GM12874 (cell line): Measurements from ENCODE around the gene SYNGR3.

Experiments used
- TF ChIP-seq, protein P1 (sequence below): IDR thresholded peaks from 2 replicates; pipeline ENCODE4 v1.5.1; 2011; ENCODE audit warnings: low read depth, mild to moderate bottlenecking, control low read depth, low read length, moderate library complexity; ENCODE audit not compliant: insufficient read depth

The SYNGR3 gene

DNA sequence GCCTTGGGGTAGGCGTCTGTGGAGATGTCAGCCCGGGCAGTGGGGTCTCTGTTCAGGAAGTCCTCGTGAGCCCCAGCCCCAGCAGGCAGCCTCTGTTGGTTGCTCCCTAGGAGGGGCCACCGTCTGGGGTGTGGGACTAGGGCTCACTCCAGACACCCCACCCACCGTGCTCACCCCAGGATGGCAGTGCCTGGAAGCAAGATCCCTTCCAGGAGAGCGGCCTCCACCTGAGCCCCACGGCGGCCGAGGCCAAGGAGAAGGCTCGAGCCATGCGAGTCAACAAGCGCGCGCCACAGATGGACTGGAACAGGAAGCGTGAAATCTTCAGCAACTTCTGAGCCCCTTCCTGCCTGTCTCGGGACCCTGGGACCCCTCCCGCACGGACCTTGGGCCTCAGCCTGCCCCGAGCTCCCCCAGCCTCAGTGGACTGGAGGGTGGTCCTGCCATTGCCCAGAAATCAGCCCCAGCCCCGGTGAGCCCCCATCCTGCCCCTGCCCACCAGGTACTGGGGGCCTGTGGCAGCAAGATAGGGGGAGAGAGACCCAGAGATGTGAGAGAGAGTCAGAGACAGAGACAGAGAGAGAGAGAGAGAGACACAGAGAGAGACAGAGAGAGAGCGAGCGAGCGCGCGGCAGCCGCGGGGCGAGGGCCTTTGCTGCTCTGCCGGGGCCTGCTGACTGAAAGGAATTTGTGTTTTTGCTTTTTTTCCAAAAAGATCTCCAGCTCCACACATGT, 48.0 kb downstream of the SYNGR3 start:
- TF ChIP-seq, protein P1, sequence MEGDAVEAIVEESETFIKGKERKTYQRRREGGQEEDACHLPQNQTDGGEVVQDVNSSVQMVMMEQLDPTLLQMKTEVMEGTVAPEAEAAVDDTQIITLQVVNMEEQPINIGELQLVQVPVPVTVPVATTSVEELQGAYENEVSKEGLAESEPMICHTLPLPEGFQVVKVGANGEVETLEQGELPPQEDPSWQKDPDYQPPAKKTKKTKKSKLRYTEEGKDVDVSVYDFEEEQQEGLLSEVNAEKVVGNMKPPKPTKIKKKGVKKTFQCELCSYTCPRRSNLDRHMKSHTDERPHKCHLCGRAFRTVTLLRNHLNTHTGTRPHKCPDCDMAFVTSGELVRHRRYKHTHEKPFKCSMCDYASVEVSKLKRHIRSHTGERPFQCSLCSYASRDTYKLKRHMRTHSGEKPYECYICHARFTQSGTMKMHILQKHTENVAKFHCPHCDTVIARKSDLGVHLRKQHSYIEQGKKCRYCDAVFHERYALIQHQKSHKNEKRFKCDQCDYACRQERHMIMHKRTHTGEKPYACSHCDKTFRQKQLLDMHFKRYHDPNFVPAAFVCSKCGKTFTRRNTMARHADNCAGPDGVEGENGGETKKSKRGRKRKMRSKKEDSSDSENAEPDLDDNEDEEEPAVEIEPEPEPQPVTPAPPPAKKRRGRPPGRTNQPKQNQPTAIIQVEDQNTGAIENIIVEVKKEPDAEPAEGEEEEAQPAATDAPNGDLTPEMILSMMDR, result no peak

DNA sequence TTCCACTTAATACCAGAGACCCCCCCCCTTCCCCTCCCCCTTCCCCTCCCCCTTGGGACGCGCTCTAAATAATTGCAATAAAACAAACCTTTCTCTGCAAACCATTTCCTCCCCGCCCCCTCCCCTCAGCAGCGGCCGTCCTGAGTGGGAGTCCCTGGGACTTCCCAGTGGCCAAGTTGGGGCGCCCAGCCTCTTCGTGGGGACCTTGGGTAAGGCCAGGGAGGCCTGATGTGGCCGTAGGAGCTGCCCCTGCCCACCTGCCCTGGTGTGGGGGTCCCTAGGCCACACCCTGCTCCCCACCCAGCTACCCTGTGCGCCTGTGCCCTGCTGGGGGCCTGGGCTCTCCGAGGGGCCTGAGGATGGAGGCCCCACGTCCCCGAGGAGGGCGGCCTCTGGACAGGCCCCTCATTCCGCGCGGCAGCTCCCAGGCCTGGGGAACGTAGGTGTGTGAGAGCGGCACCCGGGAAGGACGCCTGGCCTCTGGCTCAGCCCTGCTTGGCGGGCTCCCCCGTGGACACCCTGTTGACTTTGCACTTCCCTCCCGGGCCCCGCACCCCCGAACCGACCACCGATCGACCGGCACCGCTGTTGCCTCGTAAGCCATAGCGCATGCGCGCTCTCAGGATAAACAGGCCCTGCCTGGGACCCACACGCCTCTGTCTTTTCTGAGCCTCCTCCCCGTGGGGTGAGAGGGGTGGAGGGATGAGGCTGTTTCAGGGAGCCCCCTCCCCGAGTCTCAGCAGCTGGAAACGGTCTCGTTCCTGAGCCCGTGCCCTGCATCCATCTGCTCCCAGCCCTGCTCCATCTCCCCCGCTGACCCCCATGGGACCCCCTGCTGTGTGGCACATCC, 48.8 kb downstream of the SYNGR3 start:
- TF ChIP-seq, protein P1, result no peak

GRCh38 chr16:2039274-2040031, 49.7 kb downstream of the SYNGR3 start:
- TF ChIP-seq, protein P1, result no peak

DNA sequence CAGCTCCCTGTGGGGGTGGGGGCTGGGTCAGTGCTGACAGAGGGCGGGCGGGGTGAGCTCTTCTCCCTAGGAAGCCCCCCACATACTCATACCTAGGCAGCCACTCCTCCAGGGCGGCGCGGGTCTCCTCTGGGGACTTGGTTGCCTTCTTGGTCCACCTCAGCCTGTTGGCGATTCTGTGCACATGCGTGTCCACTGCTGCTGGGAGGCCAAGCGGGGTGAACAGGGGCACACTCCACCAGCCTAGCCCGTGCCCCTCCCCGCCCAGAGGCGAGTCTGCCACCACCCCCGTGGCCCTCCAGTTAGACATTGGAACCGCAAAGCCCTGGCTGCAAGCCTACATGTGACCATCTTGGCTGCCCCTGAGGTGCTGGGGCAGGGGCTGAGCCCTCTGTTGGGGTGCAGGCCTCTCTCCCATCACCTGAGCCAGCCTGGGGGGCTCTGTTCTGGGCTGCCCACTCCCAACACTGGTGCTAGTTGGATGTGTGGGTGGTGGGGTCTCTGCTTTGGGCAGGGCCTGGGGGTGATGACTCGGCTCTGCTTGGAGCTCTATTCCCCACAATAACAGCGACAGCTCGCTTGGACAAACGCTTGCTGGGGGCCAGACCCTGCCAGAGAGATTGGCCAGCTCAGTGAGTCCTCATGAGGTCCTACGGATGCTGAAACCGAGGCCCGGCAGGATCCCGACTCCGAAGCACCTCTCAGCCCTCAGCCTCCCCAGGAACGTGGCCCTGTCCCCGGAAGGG, 50.4 kb downstream of the SYNGR3 start:
- TF ChIP-seq, protein P1, result no peak

DNA sequence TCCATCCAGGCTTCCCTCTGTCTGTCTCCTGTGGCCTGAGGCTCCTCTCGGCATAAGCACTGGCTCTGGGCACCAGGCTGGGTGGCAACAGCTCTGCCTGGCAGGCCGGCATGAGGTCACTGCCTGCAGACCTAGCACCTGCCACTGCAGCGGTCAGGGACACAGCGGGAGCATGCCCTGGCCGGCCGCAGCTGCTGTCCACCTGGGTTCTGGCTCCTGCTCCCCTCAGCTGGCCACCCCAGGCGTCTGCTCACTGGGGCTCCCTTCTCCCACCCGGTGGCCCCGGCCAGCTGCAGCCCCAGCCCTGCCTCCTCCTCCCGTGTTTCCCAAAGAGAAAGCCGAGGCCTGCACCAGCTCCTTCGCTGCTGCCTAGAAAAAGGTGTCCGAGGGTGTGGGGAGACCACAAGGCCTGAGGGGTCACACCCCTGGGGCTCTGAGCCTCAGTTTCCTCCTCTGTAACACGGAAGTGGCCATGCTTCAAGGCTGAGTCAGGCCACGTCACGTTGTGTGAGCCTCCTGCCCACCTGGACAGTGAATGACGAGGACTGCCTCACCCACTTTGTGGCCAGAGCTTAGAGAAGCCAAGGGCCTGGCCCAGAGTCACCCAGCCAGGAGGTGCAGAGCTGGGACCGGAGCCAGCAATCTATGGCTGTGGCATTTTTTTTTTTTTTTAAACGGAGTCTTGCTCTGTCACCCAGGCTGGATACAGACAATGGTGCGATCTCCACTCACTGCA, 51.2 kb downstream of the SYNGR3 start:
- TF ChIP-seq, protein P1, result no peak

DNA sequence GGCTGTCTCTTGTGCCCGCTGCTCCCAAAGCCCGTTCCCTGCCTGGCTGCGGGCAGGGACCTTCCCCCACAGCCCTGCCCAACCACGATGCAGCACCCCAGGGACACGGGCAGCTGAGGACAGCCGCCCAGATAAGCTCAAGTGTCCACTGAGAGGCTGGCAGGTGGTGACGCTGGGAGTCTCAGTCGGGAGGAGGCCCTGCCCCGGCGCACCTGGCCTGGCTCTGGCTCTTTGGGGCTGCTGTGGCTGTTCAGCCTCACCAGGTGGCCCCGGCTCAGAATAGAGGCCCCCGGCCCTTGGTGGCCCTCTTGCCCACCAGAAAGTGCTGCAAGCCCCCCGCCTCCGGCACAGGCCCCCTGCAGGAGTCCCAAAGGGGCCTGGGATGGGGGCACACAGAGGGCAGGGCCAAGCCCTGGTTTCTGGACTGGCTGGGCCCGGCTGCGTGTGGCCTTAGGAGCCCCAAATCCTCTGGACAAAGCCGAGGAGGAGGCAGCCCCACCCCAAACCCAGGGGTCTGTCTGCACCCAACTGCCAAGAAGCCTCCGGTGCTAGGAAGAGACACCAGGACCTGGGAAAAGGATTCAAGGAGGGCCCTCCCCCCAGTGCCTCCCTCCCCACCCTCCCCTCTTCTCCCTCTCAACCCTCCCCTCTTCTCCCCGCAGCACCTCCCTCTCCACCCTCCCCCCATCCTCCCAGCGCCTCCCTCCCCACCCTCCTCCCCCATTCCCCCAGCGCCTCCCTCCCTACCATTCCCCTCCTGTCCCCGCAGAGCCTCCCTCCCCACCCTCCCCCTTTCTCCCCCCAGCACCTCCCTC, 52.6 kb downstream of the SYNGR3 start:
- TF ChIP-seq, protein P1, result no peak
